SIG-M5 treated with dmso at 0.1 percent for 504 hours (cell line): ENCODE results near the gene RPL36A.

ENCODE experiments used
- DNase-seq: peaks from one replicate; lab custom pipeline; 2025; ENCODE audit not compliant: unreplicated experiment; lab: John Stamatoyannopoulos, UW

RPL36A gene

DNA sequence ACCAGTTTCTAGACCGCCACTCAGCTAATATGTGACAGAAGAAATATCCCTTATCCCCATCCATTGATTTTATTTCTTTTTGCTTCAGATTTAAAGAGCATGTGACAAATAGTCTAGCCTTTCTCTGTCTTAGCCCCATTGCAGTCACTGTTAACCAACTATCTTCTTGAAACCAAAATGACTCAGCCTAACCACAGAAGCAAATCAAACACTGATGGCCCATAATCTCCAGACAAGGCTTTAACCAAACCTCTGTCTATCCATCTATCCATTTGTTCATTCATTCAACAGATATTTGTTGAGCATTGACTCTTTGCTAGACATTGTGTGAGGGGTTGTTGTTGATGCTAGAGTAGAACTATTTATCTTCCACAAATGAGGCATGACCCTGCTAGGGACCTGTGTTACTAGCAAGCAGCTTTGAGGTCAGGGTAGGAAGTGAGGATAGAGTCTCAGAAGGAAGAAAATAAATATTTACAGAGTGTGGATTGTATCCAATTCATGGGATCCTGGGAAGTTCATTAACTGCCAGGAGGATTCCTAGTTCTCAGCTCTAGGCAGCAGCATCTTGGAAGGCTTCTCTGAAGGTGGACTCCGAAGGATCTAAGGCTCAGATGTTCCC lies 39.8 kb downstream of the RPL36A start:
- no peak for DNase-seq

DNA sequence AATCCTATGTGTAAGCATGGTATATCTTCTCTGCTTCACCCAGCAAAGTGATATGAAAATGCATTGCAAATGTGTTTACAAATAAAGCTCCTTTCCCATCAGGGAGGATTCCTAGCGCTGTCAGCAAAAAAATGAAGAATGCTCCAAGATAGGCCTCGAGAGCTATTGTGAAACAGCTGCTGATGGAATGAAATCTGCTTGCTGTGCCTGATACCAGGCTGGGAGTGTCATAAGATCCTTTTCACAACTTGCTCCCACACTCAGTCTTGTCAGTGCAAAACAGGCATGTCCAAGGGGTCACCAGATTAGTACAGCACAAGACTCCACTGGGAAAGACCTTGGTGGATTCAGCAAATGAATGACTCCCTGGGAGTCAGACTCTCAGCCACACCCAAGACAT lies 51.3 kb downstream of the RPL36A start:
- DNase-seq = no peak
